ENCODE measurements around the gene ACOX3. TPM values are rescaled to one million over a fixed set of nuclear protein-coding genes. Genes with fewer than 3 reads are reported as not detected.

ACOX3 gene
- total RNA-seq, 2 experiments from 2014 or later: 12.7 to 16.8 TPM

GRCh38 chr4:8366601-8367000 lies 73.9 kb downstream of the ACOX3 start:
- ChIA-PET POLR2A (interaction anchor here (0.6 to 0.8 kb wide), 3 partner anchors 51 to 1739 kb away, joined by 3 to 4 read pairs (median 3); no protein-coding TSS in a partner anchor), CTCF (ENCODE audit: unreplicated experiment) (no interaction called here)
- Histone ChIP-seq H3K79me2 (ENCODE audit: insufficient read depth, low read depth, low read length) (no peaks in the 10 kb centered on the region), H3K4me1 (ENCODE audit: insufficient read depth, low read length, poor library complexity, severe bottlenecking) (no peaks in the 10 kb centered on the region), H3K36me3 (ENCODE audit: insufficient read depth, low read length) (no peaks in the 10 kb centered on the region), H3K9me2 (ENCODE audit: insufficient read depth, low read length) (no peaks in the 10 kb centered on the region), H3K4me2 (ENCODE audit: low read length) (no peak overlapping the region), H3K27ac (ENCODE audit: low read depth, low read length, poor library complexity, severe bottlenecking) (no peak overlapping the region), H3K4me3 (ENCODE audit: low read depth, low read length, poor library complexity, severe bottlenecking) (no peak overlapping the region), H3K9me3 (ENCODE audit: low read length) (peaks cover 13% of the 10 kb centered on the region; the same call in 1 of the 2 replicates), H4K20me1 (ENCODE audit: insufficient read depth, low read length) (no peaks in the 10 kb centered on the region), H2AFZ (ENCODE audit: low read length) (no peak overlapping the region)
- TF ChIP-seq EZH2phosphoT487 (IDR thresholded peaks at IDR 0.05; ENCODE audit: borderline replicate concordance, low read depth, low read length) (no peak), CTCF (conservative IDR thresholded peaks at IDR 0.05; ENCODE audit: low read length) (no peak)
- intact Hi-C loops (cut with micrococcal nuclease; ENCODE audit: unreplicated experiment): no loop called here
- no peak for DNase-seq (ENCODE audit: low spot score)
- no TSS peak for BruUV-seq (replicated peaks)

GRCh38 chr4:8365951-8366350 lies 74.6 kb downstream of the ACOX3 start:
- no peak overlapping the region for H3K4me3 ChIP-seq (ENCODE audit: low read depth, low read length, poor library complexity, severe bottlenecking)
- no peaks in the 10 kb centered on the region for H3K79me2 ChIP-seq (ENCODE audit: insufficient read depth, low read depth, low read length)
- no peak overlapping the region for H2AFZ ChIP-seq (ENCODE audit: low read length)
- TF ChIP-seq CTCF (conservative IDR thresholded peaks at IDR 0.05; ENCODE audit: low read length) (no peak), EZH2phosphoT487 (IDR thresholded peaks at IDR 0.05; ENCODE audit: borderline replicate concordance, low read depth, low read length) (no peak)
- intact Hi-C loops (cut with micrococcal nuclease; ENCODE audit: unreplicated experiment): no loop called here
- no peaks in the 10 kb centered on the region for H3K9me2 ChIP-seq (ENCODE audit: insufficient read depth, low read length)
- ChIA-PET CTCF (ENCODE audit: unreplicated experiment) (no interaction called here), POLR2A (interaction anchor here (0.8 kb wide), 1 partner anchor 51 kb away, joined by 3 read pairs; no protein-coding TSS in a partner anchor)
- no peak for DNase-seq (ENCODE audit: low spot score)
- H3K9me3 ChIP-seq (ENCODE audit: low read length): peaks cover 15% of the 10 kb centered on the region; the same call in 1 of the 2 replicates
- no peaks in the 10 kb centered on the region for H3K36me3 ChIP-seq (ENCODE audit: insufficient read depth, low read length)
- no peak overlapping the region for H3K27ac ChIP-seq (ENCODE audit: low read depth, low read length, poor library complexity, severe bottlenecking)
- H4K20me1 ChIP-seq (ENCODE audit: insufficient read depth, low read length): no peaks in the 10 kb centered on the region
- H3K4me1 ChIP-seq (ENCODE audit: insufficient read depth, low read length, poor library complexity, severe bottlenecking): no peaks in the 10 kb centered on the region
- no peak overlapping the region for H3K4me2 ChIP-seq (ENCODE audit: low read length)
- no TSS peak for BruUV-seq (replicated peaks)

GRCh38 chr4:8365353-8365752 lies 75.2 kb downstream of the ACOX3 start:
- Histone ChIP-seq H4K20me1 (ENCODE audit: insufficient read depth, low read length) (no peaks in the 10 kb centered on the region), H3K4me2 (ENCODE audit: low read length) (no peak overlapping the region), H3K9me3 (ENCODE audit: low read length) (peaks cover 15% of the 10 kb centered on the region; the same call in 1 of the 2 replicates), H3K9me2 (ENCODE audit: insufficient read depth, low read length) (no peaks in the 10 kb centered on the region), H3K4me3 (ENCODE audit: low read depth, low read length, poor library complexity, severe bottlenecking) (no peak overlapping the region), H3K36me3 (ENCODE audit: insufficient read depth, low read length) (no peaks in the 10 kb centered on the region), H2AFZ (ENCODE audit: low read length) (no peak overlapping the region), H3K27ac (ENCODE audit: low read depth, low read length, poor library complexity, severe bottlenecking) (no peak overlapping the region), H3K4me1 (ENCODE audit: insufficient read depth, low read length, poor library complexity, severe bottlenecking) (no peaks in the 10 kb centered on the region), H3K79me2 (ENCODE audit: insufficient read depth, low read depth, low read length) (no peaks in the 10 kb centered on the region)
- POLR2A ChIA-PET: no interaction called here
- TF ChIP-seq EZH2phosphoT487 (IDR thresholded peaks at IDR 0.05; ENCODE audit: borderline replicate concordance, low read depth, low read length) (no peak), CTCF (conservative IDR thresholded peaks at IDR 0.05; ENCODE audit: low read length) (no peak)
- CTCF ChIA-PET (ENCODE audit: unreplicated experiment): no interaction called here
- no TSS peak for BruUV-seq (replicated peaks)
- intact Hi-C loops (cut with micrococcal nuclease; ENCODE audit: unreplicated experiment): no loop called here
- no peak for DNase-seq (ENCODE audit: low spot score)

All from OCI-LY7 (cell line).